ENCODE results near the gene PLPP1.

DNA sequence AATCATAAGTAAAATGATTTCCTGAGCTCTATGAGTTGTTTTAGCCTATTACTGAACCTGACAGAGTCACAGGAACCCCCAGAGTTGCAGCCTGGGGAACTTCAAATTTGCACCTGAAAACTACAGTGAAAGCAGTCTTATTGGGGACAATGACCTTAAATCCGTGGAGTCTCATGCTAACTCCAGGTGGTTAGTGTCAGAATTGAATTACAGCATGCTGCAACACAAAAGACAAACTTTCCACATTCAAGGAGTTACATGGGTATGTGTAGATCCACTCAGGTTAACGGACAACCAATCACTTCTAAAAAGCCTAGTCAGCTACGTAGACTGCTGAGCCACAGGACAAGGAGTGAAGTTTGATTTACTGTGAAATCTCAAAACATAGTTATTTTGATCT is 49.7 kb downstream of the PLPP1 start:
- TF ChIP-seq POLR2AphosphoS5 (IDR thresholded peaks at IDR 0.05; ENCODE audit: low read depth), result no peak
- TF ChIP-seq, protein P1, sequence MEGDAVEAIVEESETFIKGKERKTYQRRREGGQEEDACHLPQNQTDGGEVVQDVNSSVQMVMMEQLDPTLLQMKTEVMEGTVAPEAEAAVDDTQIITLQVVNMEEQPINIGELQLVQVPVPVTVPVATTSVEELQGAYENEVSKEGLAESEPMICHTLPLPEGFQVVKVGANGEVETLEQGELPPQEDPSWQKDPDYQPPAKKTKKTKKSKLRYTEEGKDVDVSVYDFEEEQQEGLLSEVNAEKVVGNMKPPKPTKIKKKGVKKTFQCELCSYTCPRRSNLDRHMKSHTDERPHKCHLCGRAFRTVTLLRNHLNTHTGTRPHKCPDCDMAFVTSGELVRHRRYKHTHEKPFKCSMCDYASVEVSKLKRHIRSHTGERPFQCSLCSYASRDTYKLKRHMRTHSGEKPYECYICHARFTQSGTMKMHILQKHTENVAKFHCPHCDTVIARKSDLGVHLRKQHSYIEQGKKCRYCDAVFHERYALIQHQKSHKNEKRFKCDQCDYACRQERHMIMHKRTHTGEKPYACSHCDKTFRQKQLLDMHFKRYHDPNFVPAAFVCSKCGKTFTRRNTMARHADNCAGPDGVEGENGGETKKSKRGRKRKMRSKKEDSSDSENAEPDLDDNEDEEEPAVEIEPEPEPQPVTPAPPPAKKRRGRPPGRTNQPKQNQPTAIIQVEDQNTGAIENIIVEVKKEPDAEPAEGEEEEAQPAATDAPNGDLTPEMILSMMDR (conservative IDR thresholded peaks at IDR 0.05; ENCODE audit: low read depth in 2 of 2), result no peak
- TF ChIP-seq EZH2 (IDR thresholded peaks at IDR 0.05; ENCODE audit: low read depth, unreplicated experiment), result no peak
- no peak for TF ChIP-seq CREB1 (CRISPR knock-in tag; IDR thresholded peaks at IDR 0.05; ENCODE audit: low read depth)
- TF ChIP-seq, protein P2, sequence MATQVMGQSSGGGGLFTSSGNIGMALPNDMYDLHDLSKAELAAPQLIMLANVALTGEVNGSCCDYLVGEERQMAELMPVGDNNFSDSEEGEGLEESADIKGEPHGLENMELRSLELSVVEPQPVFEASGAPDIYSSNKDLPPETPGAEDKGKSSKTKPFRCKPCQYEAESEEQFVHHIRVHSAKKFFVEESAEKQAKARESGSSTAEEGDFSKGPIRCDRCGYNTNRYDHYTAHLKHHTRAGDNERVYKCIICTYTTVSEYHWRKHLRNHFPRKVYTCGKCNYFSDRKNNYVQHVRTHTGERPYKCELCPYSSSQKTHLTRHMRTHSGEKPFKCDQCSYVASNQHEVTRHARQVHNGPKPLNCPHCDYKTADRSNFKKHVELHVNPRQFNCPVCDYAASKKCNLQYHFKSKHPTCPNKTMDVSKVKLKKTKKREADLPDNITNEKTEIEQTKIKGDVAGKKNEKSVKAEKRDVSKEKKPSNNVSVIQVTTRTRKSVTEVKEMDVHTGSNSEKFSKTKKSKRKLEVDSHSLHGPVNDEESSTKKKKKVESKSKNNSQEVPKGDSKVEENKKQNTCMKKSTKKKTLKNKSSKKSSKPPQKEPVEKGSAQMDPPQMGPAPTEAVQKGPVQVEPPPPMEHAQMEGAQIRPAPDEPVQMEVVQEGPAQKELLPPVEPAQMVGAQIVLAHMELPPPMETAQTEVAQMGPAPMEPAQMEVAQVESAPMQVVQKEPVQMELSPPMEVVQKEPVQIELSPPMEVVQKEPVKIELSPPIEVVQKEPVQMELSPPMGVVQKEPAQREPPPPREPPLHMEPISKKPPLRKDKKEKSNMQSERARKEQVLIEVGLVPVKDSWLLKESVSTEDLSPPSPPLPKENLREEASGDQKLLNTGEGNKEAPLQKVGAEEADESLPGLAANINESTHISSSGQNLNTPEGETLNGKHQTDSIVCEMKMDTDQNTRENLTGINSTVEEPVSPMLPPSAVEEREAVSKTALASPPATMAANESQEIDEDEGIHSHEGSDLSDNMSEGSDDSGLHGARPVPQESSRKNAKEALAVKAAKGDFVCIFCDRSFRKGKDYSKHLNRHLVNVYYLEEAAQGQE (IDR thresholded peaks at IDR 0.05; ENCODE audit: unreplicated experiment), result no peak
- no peak for TF ChIP-seq EZH2phosphoT487 (IDR thresholded peaks at IDR 0.05; ENCODE audit: unreplicated experiment)
- no peak for TF ChIP-seq JUNB (IDR thresholded peaks at IDR 0.05; ENCODE audit: unreplicated experiment)
- no peak for TF ChIP-seq ZNF331 (CRISPR knock-in tag; IDR thresholded peaks at IDR 0.05; ENCODE audit: low read depth)
- peak; percentile 91 for TF ChIP-seq NANOG (IDR thresholded peaks at IDR 0.05; ENCODE audit: borderline replicate concordance)
- TF ChIP-seq ZNF114 (CRISPR knock-in tag; IDR thresholded peaks at IDR 0.05), result no peak
